HUDEP-2 (cell line): Measurements from ENCODE around the gene SYT3.
"Not testable (repeated sequence)": the region's sequence is repeated elsewhere in the genome, so short reads cannot be mapped to it uniquely, and the experiment has no call there.

Experiments
- DNase-seq, 76 experiments: peaks; one replicate each; lab custom pipeline; 2025; ENCODE audit not compliant: unreplicated experiment in 76 of 76; lab: John Stamatoyannopoulos, UW

SYT3 gene

GRCh38 chr19:50606059-50606836 lies 33.4 kb downstream of the SYT3 start:
- peak in 1 of 76 experiments; percentile 20 for DNase-seq

GRCh38 chr19:50604264-50605073 lies 35.2 kb downstream of the SYT3 start:
- peak in 7 of 76 experiments; percentile 5 to 27 (median 11) for DNase-seq

- peak in 8 of 76 experiments; percentile 9 to 48 (median 14) for DNase-seq
Measured at GRCh38 chr19:50602935-50603334, 36.7 kb downstream of the SYT3 start.

GRCh38 chr19:50602496-50602895 lies 37.2 kb downstream of the SYT3 start:
- peak in 3 of 76 experiments; percentile 13 to 15 (median 15) for DNase-seq

GRCh38 chr19:50602089-50602422 lies 37.6 kb downstream of the SYT3 start:
- DNase-seq: no peak

- peak in 67 of 76 experiments; percentile 13 to 93 (median 65) for DNase-seq
Measured at GRCh38 chr19:50601407-50602088, 38.1 kb downstream of the SYT3 start.

- DNase-seq: no peak
Measured at GRCh38 chr19:50599427-50599826, 40.3 kb downstream of the SYT3 start.

- no peak for DNase-seq
Measured at GRCh38 chr19:50590191-50590590, 49.5 kb downstream of the SYT3 start.

GRCh38 chr19:50581795-50582660 lies 57.7 kb downstream of the SYT3 start:
- not testable (repeated sequence) for DNase-seq

- no peak for DNase-seq
Measured at GRCh38 chr19:50580970-50581634, 58.6 kb downstream of the SYT3 start.

- no peak for DNase-seq
Measured at GRCh38 chr19:50580240-50580639, 59.4 kb downstream of the SYT3 start.

GRCh38 chr19:50576769-50577168 lies 62.9 kb downstream of the SYT3 start:
- DNase-seq: not testable (repeated sequence)

GRCh38 chr19:50573741-50574461 lies 65.8 kb downstream of the SYT3 start:
- DNase-seq: no peak
